Measurements from ENCODE around the gene NRXN3.
A peak's percentile ranks its signal among the peaks of the same experiment; 100 is the strongest.

- TF ChIP-seq CTCF (IDR thresholded peaks at IDR 0.05; ENCODE audit: poor library complexity), result peak; percentile 65
- TF ChIP-seq EZH2phosphoT487 (IDR thresholded peaks at IDR 0.05; ENCODE audit: low read depth, severe bottlenecking, unreplicated experiment), result no peak
These were observed 763.9 kb downstream of the NRXN3 start for GRCh38 chr14:78933948-78934524.
